WTC11 (cell line): ENCODE measurements around the gene CTSA. TPM values are rescaled to one million over a fixed set of nuclear protein-coding genes. Genes with fewer than 3 reads are reported as not detected.

Experiments
- ATAC-seq: fragments of 200-7000 bp; cut with Tn5 transposase; 2 replicates; pipeline ENCODE4 v1.10.0; 2021; ENCODE audit warnings: mild to moderate bottlenecking, moderate library complexity
- CTCF ChIA-PET: fragments of 300-600 bp; sonication (Branson Sonifier 250); formaldehyde crosslinking; loops from one replicate; lab custom pipeline; 2021; ENCODE audit warnings: antibody characterized with exemption; lab: Charles Lee
- POLR2A ChIA-PET: fragments of 350-600 bp; sonication (Branson Sonifier 250); formaldehyde crosslinking; loops from one replicate; lab custom pipeline; 2021; ENCODE audit warnings: antibody characterized with exemption; lab: Charles Lee
- DNase-seq: peaks from one replicate; pipeline ENCODE4 v3.0.0; 2021; ENCODE audit warnings: low spot score
- H3K27ac Mint-ChIP-seq: 2 replicates; pipeline ENCODE4 v1.8.0; 2021; ENCODE audit warnings: mixed read lengths
- H3K27me3 Mint-ChIP-seq: 2 replicates; pipeline ENCODE4 v1.8.0; 2021; ENCODE audit warnings: low read depth, mild to moderate bottlenecking, moderate library complexity, mixed read lengths
- H3K36me3 Mint-ChIP-seq: 2 replicates; pipeline ENCODE4 v1.8.0; 2021; ENCODE audit warnings: mixed read lengths
- H3K4me1 Mint-ChIP-seq: 2 replicates; pipeline ENCODE4 v1.8.0; 2022; ENCODE audit warnings: mixed read lengths
- H3K4me3 Mint-ChIP-seq: 2 replicates; pipeline ENCODE4 v1.8.0; 2021; ENCODE audit warnings: mild to moderate bottlenecking, moderate library complexity, mixed read lengths
- H3K9me3 Mint-ChIP-seq: 2 replicates; pipeline ENCODE4 v1.8.0; 2021; ENCODE audit warnings: mixed read lengths
- ATF2 ChIP-seq: sonication (generic); formaldehyde crosslinking; IDR thresholded peaks from 2 replicates; pipeline ENCODE4 v1.8.1; 2022; ENCODE audit warnings: low read depth, missing genetic modification reagents, borderline replicate concordance
- CREM ChIP-seq: sonication (generic); formaldehyde crosslinking; IDR thresholded peaks from 2 replicates; pipeline ENCODE4 v1.8.1; 2022; ENCODE audit warnings: mild to moderate bottlenecking, missing genetic modification reagents, moderate library complexity
- ETV6 ChIP-seq: sonication (generic); formaldehyde crosslinking; IDR thresholded peaks from 2 replicates; pipeline ENCODE4 v1.8.1; 2022; ENCODE audit warnings: mild to moderate bottlenecking, missing genetic modification reagents
- GABPB1 ChIP-seq: sonication (generic); formaldehyde crosslinking; IDR thresholded peaks from 2 replicates; pipeline ENCODE4 v1.8.1; 2023; ENCODE audit warnings: mild to moderate bottlenecking, missing genetic modification reagents
- JAZF1 ChIP-seq: fragments of 250-450 bp; sonication (Bioruptor Pico); IDR thresholded peaks from 2 replicates; pipeline ENCODE4 v1.9.0; 2021; ENCODE audit warnings: moderate library complexity, mild to moderate bottlenecking, inconsistent platforms
- KAT7 ChIP-seq: sonication (generic); formaldehyde crosslinking; IDR thresholded peaks from 2 replicates; pipeline ENCODE4 v1.8.1; 2023; ENCODE audit warnings: missing genetic modification reagents, mild to moderate bottlenecking, borderline replicate concordance
- RELA ChIP-seq: sonication (generic); formaldehyde crosslinking; IDR thresholded peaks from 2 replicates; pipeline ENCODE4 v1.8.1; 2022; ENCODE audit warnings: missing genetic modification reagents, mild to moderate bottlenecking, borderline replicate concordance
- TEAD4 ChIP-seq: sonication (generic); formaldehyde crosslinking; IDR thresholded peaks from 2 replicates; pipeline ENCODE4 v1.8.0; 2022; ENCODE audit warnings: mild to moderate bottlenecking, missing genetic modification reagents
- USF2 ChIP-seq: sonication (generic); formaldehyde crosslinking; IDR thresholded peaks from 2 replicates; pipeline ENCODE4 v1.8.1; 2023; ENCODE audit warnings: mild to moderate bottlenecking, missing genetic modification reagents, moderate library complexity
- ZNF281 ChIP-seq: sonication (generic); formaldehyde crosslinking; IDR thresholded peaks from 2 replicates; pipeline ENCODE4 v1.8.0; 2023; ENCODE audit warnings: mild to moderate bottlenecking, missing genetic modification reagents
- total RNA-seq: library from RNA; stranded (reverse); gene quantifications from 3 replicates; pipeline ENCODE4 v1.2.3, GENCODE V29; 2021
- TF ChIP-seq, protein P1 (sequence below): sonication (generic); formaldehyde crosslinking; IDR thresholded peaks from 2 replicates; pipeline ENCODE4 v1.8.0; 2022; ENCODE audit warnings: missing genetic modification reagents
- TF ChIP-seq, protein P2 (sequence below): sonication (generic); formaldehyde crosslinking; IDR thresholded peaks from 2 replicates; pipeline ENCODE4 v1.8.0; 2022; ENCODE audit warnings: mild to moderate bottlenecking, missing genetic modification reagents
- TF ChIP-seq, protein P3 (sequence below): sonication (generic); formaldehyde crosslinking; IDR thresholded peaks from 2 replicates; pipeline ENCODE4 v1.8.1; 2022; ENCODE audit warnings: missing genetic modification reagents, borderline replicate concordance

CTSA gene
- total RNA-seq, 1 experiment from 2014 or later: 48.3 TPM

DNA sequence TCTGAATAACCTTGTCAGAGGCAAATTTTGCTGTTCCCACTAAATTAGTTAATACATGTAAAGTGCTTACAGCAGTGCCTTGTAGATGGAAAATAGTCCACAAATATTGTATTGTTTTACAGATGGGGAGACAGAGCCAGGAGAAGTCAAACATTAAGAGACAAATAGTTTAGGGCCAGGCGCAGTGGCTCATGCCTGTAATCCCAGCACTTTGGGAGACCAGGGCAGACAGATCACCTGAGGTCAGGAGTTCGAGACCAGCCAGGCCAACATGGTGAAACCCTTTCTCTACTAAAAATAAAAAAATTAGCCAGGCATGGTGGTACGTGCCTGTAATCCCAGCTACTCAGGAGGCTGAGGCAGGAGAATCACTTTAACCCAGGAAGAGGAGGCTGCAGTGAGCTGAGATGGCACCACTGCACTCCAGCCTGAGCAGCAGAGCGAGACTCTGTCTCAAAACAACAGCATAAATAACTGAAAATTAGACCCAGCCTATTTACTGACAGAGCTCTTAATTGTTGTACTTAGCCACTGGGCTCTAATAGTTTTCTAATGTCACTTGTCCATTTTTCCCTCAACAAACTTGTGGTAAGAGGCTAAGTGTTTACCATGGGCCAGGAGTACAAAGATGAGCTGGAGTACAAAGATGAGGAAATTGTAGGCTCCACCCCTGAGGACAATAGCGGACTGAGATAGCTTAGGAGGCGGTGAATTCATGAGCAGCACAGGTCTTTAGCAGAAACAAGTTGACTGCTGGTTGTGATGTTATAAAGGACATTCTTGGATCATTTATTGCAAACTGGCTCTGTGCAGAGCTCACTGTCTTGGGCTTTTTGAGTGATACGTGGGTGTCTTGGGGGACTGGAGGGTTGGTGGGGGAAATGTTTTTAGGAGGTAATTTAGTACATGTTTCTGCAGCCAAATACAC lies 27.3 kb upstream of the CTSA start:
- H3K4me1 Mint-ChIP-seq: peaks cover 12% of the 10 kb centered on the region
- peak overlapping the region; percentile 40; the same call in 1 of the 2 replicates for H3K27ac Mint-ChIP-seq
- DNase-seq (no peak), ATAC-seq (no peak)
- no peaks in the 10 kb centered on the region for H3K9me3 Mint-ChIP-seq
- TF ChIP-seq GABPB1 (peak; percentile 19; the same call in 1 of the 2 replicates), JAZF1 (no peak)
- H3K36me3 Mint-ChIP-seq: no peaks in the 10 kb centered on the region
- ChIA-PET CTCF (interaction anchor here (0.8 to 0.9 kb wide), 3 partner anchors 9 to 40 kb away, joined by 3 to 5 read pairs (median 3); no protein-coding TSS in a partner anchor), POLR2A (no interaction called here)
- no peaks in the 10 kb centered on the region for H3K27me3 Mint-ChIP-seq
- H3K4me3 Mint-ChIP-seq: no peak overlapping the region

GRCh38 chr20:45866454-45866853 lies 24.7 kb upstream of the CTSA start:
- Mint-ChIP-seq H3K27ac (no peak overlapping the region), H3K27me3 (no peaks in the 10 kb centered on the region)
- CTCF ChIA-PET: no interaction called here

GRCh38 chr20:45867136-45867818 lies 23.9 kb upstream of the CTSA start:
- no peak for ATAC-seq
- H3K4me1 Mint-ChIP-seq: no peaks in the 10 kb centered on the region
- no peak overlapping the region for H3K4me3 Mint-ChIP-seq
- CTCF ChIA-PET: interaction anchor here (1.7 kb wide), 1 partner anchor 23 kb away, joined by 4 read pairs; no protein-coding TSS in a partner anchor
- DNase-seq: no peak
- no peaks in the 10 kb centered on the region for H3K9me3 Mint-ChIP-seq
- H3K36me3 Mint-ChIP-seq: no peaks in the 10 kb centered on the region
- no peak overlapping the region for H3K27ac Mint-ChIP-seq
- TF ChIP-seq, protein P1, sequence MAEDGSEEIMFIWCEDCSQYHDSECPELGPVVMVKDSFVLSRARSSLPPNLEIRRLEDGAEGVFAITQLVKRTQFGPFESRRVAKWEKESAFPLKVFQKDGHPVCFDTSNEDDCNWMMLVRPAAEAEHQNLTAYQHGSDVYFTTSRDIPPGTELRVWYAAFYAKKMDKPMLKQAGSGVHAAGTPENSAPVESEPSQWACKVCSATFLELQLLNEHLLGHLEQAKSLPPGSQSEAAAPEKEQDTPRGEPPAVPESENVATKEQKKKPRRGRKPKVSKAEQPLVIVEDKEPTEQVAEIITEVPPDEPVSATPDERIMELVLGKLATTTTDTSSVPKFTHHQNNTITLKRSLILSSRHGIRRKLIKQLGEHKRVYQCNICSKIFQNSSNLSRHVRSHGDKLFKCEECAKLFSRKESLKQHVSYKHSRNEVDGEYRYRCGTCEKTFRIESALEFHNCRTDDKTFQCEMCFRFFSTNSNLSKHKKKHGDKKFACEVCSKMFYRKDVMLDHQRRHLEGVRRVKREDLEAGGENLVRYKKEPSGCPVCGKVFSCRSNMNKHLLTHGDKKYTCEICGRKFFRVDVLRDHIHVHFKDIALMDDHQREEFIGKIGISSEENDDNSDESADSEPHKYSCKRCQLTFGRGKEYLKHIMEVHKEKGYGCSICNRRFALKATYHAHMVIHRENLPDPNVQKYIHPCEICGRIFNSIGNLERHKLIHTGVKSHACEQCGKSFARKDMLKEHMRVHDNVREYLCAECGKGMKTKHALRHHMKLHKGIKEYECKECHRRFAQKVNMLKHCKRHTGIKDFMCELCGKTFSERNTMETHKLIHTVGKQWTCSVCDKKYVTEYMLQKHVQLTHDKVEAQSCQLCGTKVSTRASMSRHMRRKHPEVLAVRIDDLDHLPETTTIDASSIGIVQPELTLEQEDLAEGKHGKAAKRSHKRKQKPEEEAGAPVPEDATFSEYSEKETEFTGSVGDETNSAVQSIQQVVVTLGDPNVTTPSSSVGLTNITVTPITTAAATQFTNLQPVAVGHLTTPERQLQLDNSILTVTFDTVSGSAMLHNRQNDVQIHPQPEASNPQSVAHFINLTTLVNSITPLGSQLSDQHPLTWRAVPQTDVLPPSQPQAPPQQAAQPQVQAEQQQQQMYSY (CRISPR knock-in tag): no peak
- TF ChIP-seq, protein P2, sequence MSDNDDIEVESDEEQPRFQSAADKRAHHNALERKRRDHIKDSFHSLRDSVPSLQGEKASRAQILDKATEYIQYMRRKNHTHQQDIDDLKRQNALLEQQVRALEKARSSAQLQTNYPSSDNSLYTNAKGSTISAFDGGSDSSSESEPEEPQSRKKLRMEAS (CRISPR knock-in tag): no peak
- TF ChIP-seq ETV6 (CRISPR knock-in tag) (no peak), KAT7 (CRISPR knock-in tag) (no peak), ZNF281 (CRISPR knock-in tag) (no peak), USF2 (CRISPR knock-in tag) (no peak), CREM (CRISPR knock-in tag) (no peak), ATF2 (CRISPR knock-in tag) (no peak), TEAD4 (no peak)
- TF ChIP-seq, protein P3, sequence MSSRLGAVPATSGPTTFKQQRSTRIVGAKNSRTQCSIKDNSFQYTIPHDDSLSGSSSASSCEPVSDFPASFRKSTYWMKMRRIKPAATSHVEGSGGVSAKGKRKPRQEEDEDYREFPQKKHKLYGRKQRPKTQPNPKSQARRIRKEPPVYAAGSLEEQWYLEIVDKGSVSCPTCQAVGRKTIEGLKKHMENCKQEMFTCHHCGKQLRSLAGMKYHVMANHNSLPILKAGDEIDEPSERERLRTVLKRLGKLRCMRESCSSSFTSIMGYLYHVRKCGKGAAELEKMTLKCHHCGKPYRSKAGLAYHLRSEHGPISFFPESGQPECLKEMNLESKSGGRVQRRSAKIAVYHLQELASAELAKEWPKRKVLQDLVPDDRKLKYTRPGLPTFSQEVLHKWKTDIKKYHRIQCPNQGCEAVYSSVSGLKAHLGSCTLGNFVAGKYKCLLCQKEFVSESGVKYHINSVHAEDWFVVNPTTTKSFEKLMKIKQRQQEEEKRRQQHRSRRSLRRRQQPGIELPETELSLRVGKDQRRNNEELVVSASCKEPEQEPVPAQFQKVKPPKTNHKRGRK (CRISPR knock-in tag): no peak
- no peaks in the 10 kb centered on the region for H3K27me3 Mint-ChIP-seq
- POLR2A ChIA-PET: no interaction called here

More at GRCh38 chr20:45866454-45866853, 24.7 kb upstream of the CTSA start:
- H3K36me3 Mint-ChIP-seq: no peaks in the 10 kb centered on the region
- ATAC-seq: no peak
- no peak overlapping the region for H3K4me3 Mint-ChIP-seq
- POLR2A ChIA-PET: interaction anchor here (0.7 kb wide), 1 partner anchor 54 kb away, joined by 3 read pairs; no protein-coding TSS in a partner anchor
- no peak for TF ChIP-seq RELA (CRISPR knock-in tag)
- no peaks in the 10 kb centered on the region for H3K4me1 Mint-ChIP-seq
- no peaks in the 10 kb centered on the region for H3K9me3 Mint-ChIP-seq
- no peak for DNase-seq
